Ascending aorta (tissue), 2 donors: ENCODE data around the gene ZIC4. TPM values are rescaled to one million over a fixed set of nuclear protein-coding genes. Genes with fewer than 3 reads are reported as not detected.

Source experiments
- DNase-seq, 2 donors: peaks; one replicate each; pipeline ENCODE4 v3.0.0-alpha.2; 2019; ENCODE audit warnings: low spot score in 2 of 2
- H3K27ac ChIP-seq, 2 donors: fragments of 200-600 bp; sonication (generic); one replicate each; pipeline ENCODE4 v1.5.1; 2016 to 2017; ENCODE audit warnings: mild to moderate bottlenecking in 1 of 2
- H3K27me3 ChIP-seq: fragments of 200-600 bp; sonication (generic); one replicate; pipeline ENCODE4 v1.5.1; 2017
- H3K36me3 ChIP-seq, 2 donors: fragments of 200-600 bp; sonication (generic); one replicate each; pipeline ENCODE4 v1.5.1; 2016
- H3K4me1 ChIP-seq, 2 donors: fragments of 200-600 bp; sonication (generic); one replicate each; pipeline ENCODE4 v1.5.1; 2016 to 2017; ENCODE audit warnings: mild to moderate bottlenecking in 1 of 2
- H3K4me3 ChIP-seq, 2 donors: fragments of 200-600 bp; sonication (generic); one replicate each; pipeline ENCODE4 v1.5.1; 2016 to 2017; ENCODE audit warnings: mild to moderate bottlenecking in 1 of 2
- H3K9me3 ChIP-seq, 2 donors: fragments of 200-600 bp; sonication (generic); one replicate each; pipeline ENCODE4 v1.5.1; 2016
- intact Hi-C: fragments of 100-400 bp; cut with DNase I; formaldehyde crosslinking; loops from one replicate; pipeline ENCODE4 v1.15.1; 2023
- total RNA-seq: library from RNA; depleted of rRNA; stranded (reverse); fragments of >200 nt; gene quantifications from one replicate; pipeline ENCODE4 v1.1.0, GENCODE V29; 2016
- TF ChIP-seq, protein P1 (sequence below), 3 experiments: fragments of 200-600 bp in 2 of 3; fragments of 450-650 bp in 1 of 3; sonication (generic) in 2 of 3; IDR thresholded peaks; one replicate each; pipeline ENCODE4 v1.5.1; 2016 to 2019; ENCODE audit warnings: antibody characterized with exemption in 3 of 3, mild to moderate bottlenecking in 1 of 3, moderate library complexity in 1 of 3

Gene ZIC4
- total RNA-seq, 1 donor from 2014 or later, result not detected

DNA sequence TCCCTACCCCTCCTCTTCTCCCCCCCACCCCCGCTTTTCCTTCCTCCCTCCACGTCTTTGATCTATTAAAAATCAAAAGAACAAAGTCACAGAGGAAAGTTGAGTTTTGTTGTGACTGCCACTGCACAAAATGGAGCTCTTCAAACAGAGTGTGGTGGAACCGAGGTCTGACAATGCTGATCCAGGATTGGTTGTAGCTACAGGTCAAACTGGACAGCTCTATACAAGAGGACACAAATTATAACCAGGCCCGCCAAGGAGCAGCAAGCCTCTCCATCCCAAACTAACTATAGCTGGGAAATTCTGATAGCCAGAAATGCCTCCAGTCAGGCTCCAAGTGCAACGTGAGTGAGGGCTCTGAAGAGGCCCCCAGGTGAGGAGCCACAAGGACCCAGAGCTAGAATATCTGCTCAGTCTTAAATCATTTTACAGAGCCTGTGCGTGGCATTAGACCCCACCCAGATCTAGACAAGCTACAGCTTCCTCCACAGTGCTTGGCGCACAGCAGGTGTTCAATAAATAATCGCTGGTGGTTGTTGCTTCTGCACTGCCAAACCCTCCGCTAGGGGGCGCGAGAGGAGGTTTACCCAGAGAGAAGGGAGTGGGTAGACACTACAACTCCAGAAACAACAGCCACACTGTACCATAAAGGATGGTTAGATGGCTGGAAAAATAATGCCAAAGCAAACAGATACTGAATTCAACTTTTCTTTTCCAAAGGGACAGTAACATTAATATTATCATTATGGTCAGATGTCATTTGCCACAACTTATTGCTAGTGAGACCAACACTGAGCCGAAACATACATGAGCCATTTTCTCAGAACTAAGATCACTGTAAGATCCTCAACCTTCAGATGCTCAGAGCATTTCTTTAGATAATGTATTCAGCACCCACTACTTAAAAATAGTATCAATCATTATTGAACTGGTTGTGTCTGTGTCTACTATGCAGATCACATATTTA, 44.6 kb downstream of the ZIC4 start:
- H3K36me3 ChIP-seq, result no peaks in the 10 kb centered on the region
- peaks cover 25% of the 10 kb centered on the region for H3K27me3 ChIP-seq
- no peak overlapping the region for H3K27ac ChIP-seq
- TF ChIP-seq, protein P1, sequence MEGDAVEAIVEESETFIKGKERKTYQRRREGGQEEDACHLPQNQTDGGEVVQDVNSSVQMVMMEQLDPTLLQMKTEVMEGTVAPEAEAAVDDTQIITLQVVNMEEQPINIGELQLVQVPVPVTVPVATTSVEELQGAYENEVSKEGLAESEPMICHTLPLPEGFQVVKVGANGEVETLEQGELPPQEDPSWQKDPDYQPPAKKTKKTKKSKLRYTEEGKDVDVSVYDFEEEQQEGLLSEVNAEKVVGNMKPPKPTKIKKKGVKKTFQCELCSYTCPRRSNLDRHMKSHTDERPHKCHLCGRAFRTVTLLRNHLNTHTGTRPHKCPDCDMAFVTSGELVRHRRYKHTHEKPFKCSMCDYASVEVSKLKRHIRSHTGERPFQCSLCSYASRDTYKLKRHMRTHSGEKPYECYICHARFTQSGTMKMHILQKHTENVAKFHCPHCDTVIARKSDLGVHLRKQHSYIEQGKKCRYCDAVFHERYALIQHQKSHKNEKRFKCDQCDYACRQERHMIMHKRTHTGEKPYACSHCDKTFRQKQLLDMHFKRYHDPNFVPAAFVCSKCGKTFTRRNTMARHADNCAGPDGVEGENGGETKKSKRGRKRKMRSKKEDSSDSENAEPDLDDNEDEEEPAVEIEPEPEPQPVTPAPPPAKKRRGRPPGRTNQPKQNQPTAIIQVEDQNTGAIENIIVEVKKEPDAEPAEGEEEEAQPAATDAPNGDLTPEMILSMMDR (IDR thresholded peaks at IDR 0.05), result peak in 2 of 3 experiments; percentile 16 to 36
- H3K4me3 ChIP-seq, result no peak overlapping the region
- no peak for DNase-seq
- H3K4me1 ChIP-seq, result no peaks in the 10 kb centered on the region
- intact Hi-C loops, result no loop called here
- H3K9me3 ChIP-seq, result no peaks in the 10 kb centered on the region

DNA sequence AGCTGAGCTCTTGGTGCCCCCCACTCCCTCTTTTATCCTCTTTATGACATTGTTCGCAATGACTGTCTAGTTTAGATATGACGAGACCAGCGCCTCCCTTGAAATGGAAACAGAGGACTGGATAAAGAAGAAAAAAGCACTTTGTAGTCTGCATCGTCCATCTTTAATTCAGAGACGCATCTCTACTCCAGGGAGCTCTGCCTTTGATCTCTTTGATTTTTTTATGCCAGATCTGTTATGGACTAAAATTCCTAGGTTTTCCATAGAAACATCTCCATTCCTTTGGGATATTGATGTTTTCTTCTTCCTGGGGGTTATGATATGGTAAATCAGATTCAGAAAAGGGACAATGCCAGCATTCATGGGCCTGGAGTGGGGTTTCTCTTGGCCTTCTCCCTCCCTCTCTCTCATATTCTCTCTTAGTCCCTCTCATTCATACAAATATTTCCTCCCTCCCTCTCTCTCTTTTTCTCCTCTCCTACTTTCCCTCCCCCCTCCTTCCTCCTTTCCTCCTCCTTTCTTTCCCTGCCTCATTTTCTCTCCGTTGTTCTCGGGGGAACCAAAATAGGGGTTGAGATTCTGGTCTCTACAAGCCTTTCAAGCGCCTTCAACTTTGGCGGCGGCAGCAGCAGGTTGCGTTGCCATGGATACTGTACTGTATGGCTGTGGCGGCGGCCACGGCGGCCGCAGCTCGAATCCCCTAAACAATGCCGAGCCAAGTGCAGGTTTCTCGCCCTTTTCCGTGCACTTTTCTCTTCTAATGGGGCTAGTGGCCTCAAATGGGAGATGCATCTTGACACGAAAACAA, 45.5 kb downstream of the ZIC4 start:
- no peak overlapping the region for H3K27ac ChIP-seq
- TF ChIP-seq, protein P1 (IDR thresholded peaks at IDR 0.05), result no peak
- intact Hi-C loops, result no loop called here
- H3K36me3 ChIP-seq, result no peaks in the 10 kb centered on the region
- DNase-seq, result no peak
- H3K4me1 ChIP-seq, result no peaks in the 10 kb centered on the region
- H3K4me3 ChIP-seq, result no peak overlapping the region
- H3K9me3 ChIP-seq, result no peaks in the 10 kb centered on the region
- peaks cover 33% of the 10 kb centered on the region for H3K27me3 ChIP-seq

DNA sequence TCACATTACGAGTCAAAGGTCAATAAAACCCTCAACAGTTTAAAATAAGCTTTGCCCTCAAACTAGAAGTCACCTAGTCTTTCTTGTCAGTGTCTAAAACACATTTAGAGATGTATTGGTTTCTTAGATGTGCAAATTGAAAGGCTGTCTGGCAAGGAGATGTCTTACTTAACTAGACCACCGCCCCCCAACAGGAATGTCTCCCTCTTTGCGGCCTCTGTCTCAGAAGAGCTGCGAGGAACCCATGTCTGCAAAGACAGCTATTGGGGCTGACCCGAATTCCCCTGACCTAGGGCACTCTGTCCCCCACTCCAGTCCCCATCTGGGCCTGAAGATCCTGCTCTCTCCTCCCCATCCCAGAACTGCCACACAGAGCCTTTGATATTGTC, 46.3 kb downstream of the ZIC4 start:
- intact Hi-C loops, result no loop called here
- no peaks in the 10 kb centered on the region for H3K9me3 ChIP-seq

DNA sequence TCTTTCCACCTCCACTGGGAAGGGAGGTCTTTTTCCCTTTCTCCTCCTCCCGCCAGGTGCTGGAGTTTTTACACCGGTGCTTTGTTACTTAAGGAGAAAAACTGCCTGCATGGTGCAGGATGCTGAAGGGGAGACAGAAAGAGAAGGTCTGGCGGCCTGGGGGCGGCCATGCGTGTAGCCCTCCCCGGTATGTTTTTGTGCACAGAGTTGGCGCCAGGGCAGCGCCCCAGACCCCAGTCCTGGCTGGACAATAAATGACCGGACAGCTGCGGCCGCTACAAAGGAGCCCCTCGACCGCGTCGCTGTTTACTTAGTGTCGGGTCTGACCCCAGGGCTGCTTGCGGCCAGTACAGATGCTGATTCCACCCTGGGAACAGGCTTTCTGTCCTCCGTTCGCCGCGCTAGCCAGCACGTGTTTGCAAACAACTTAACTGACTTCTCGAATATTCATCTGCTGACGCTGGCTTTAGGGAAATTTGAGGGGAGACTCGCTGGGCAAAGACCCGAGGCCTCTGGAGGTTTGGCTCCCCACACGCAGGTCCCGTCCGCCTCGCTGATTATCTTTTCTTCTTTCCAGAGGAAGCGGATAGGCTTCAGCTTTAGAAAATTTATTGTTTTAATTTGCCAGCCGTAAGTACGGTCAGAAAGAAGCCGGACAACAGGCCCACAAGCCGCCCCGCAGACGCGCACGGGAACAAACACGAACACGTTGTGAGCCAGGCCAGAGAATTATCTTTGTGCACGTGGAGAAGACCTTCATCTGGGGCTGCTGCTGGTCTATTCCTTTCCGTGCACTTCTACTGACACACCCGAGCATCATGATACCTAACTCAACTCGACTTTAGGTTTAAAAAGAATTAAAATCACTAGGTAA, 46.9 kb downstream of the ZIC4 start:
- Histone ChIP-seq H3K4me3 (no peak overlapping the region), H3K4me1 (no peaks in the 10 kb centered on the region), H3K9me3 (no peaks in the 10 kb centered on the region), H3K27me3 (peaks cover 33% of the 10 kb centered on the region), H3K27ac (no peak overlapping the region), H3K36me3 (no peaks in the 10 kb centered on the region)
- TF ChIP-seq, protein P1 (IDR thresholded peaks at IDR 0.05), result no peak
- no peak for DNase-seq
- intact Hi-C loops, result no loop called here

More for the DNA sequence above, 46.3 kb downstream of the ZIC4 start:
- Histone ChIP-seq H3K36me3 (no peaks in the 10 kb centered on the region), H3K27ac (no peak overlapping the region), H3K27me3 (peaks cover 33% of the 10 kb centered on the region), H3K4me1 (no peaks in the 10 kb centered on the region), H3K4me3 (no peak overlapping the region)
- no peak for DNase-seq
- TF ChIP-seq, protein P1 (IDR thresholded peaks at IDR 0.05), result no peak
